Endothelial cell of hepatic sinusoid (primary cell): Measurements from ENCODE around the gene RUBCN.
"Not testable (repeated sequence)": the region's sequence is repeated elsewhere in the genome, so short reads cannot be mapped to it uniquely, and the experiment has no call there.

Experiments
- in situ Hi-C: cut with HindIII; loops from 2 replicates; pipeline ENCODE4 v1.10.0; 2017; ENCODE audit warnings: low sequenced_read_pairs

RUBCN gene

GRCh38 chr3:197690754-197691153, 46.0 kb downstream of the RUBCN start:
- in situ Hi-C loops, result loop anchor here (10.0 kb wide), 1 partner anchor 116 kb away; no protein-coding TSS in a partner anchor

- in situ Hi-C loops, result no loop called here
Observed at GRCh38 chr3:197687570-197687969, 49.1 kb downstream of the RUBCN start.

GRCh38 chr3:197686899-197687298, 49.8 kb downstream of the RUBCN start:
- in situ Hi-C loops, result no loop called here

GRCh38 chr3:197685546-197685945, 51.2 kb downstream of the RUBCN start:
- in situ Hi-C loops, result no loop called here

GRCh38 chr3:197683191-197683590, 53.5 kb downstream of the RUBCN start:
- in situ Hi-C loops, result no loop called here

- in situ Hi-C loops, result no loop called here
Observed at GRCh38 chr3:197682713-197683112, 54.0 kb downstream of the RUBCN start.

GRCh38 chr3:197680955-197681521, 55.7 kb downstream of the RUBCN start:
- in situ Hi-C loops, result no loop called here

- in situ Hi-C loops, result loop anchor here (10.0 kb wide), 1 partner anchor 71 kb away; no protein-coding TSS in a partner anchor
Observed at GRCh38 chr3:197675951-197676350, 60.8 kb downstream of the RUBCN start.

GRCh38 chr3:197675563-197675860, 61.2 kb downstream of the RUBCN start:
- in situ Hi-C loops, result loop anchor here (10.0 kb wide), 1 partner anchor 71 kb away; no protein-coding TSS in a partner anchor

- in situ Hi-C loops, result loop anchor here (5.0 to 10.0 kb wide), 2 partner anchors 70 to 72 kb away; partner anchors contain the start of gene FYTTD1
Observed at GRCh38 chr3:197674741-197675562, 61.8 kb downstream of the RUBCN start.

- in situ Hi-C loops, result loop anchor here (5.0 to 10.0 kb wide), 2 partner anchors 68 to 74 kb away; partner anchors contain the start of gene FYTTD1
Observed at GRCh38 chr3:197673170-197673569, 63.5 kb downstream of the RUBCN start.

GRCh38 chr3:197670361-197670760, 66.3 kb downstream of the RUBCN start:
- in situ Hi-C loops, result loop anchor here (5.0 to 10.0 kb wide), 2 partner anchors 66 to 77 kb away; partner anchors contain the start of gene FYTTD1

- in situ Hi-C loops, result no loop called here
Observed at GRCh38 chr3:197667968-197668367, 68.7 kb downstream of the RUBCN start.

GRCh38 chr3:197667293-197667692, 69.4 kb downstream of the RUBCN start:
- in situ Hi-C loops, result not testable (repeated sequence)

GRCh38 chr3:197666221-197666842, 70.4 kb downstream of the RUBCN start:
- in situ Hi-C loops, result not testable (repeated sequence)

- in situ Hi-C loops, result not testable (repeated sequence)
Observed at GRCh38 chr3:197665549-197665948, 71.2 kb downstream of the RUBCN start.

GRCh38 chr3:197665142-197665491, 71.6 kb downstream of the RUBCN start:
- in situ Hi-C loops, result not testable (repeated sequence)

GRCh38 chr3:197664414-197665141, 72.1 kb downstream of the RUBCN start:
- in situ Hi-C loops, result not testable (repeated sequence)

- in situ Hi-C loops, result not testable (repeated sequence)
Observed at GRCh38 chr3:197663367-197664140, 73.2 kb downstream of the RUBCN start.

- in situ Hi-C loops, result not testable (repeated sequence)
Observed at GRCh38 chr3:197662352-197662751, 74.4 kb downstream of the RUBCN start.
